NCI-H2081 (cell line): ENCODE data around the gene PDP2.
A peak's percentile ranks its signal among the peaks of the same experiment; 100 is the strongest.

Experiments
- DNase-seq, 2 experiments: peaks; one replicate each; lab custom pipeline; 2025; lab: John Stamatoyannopoulos, UW

Gene PDP2

DNA sequence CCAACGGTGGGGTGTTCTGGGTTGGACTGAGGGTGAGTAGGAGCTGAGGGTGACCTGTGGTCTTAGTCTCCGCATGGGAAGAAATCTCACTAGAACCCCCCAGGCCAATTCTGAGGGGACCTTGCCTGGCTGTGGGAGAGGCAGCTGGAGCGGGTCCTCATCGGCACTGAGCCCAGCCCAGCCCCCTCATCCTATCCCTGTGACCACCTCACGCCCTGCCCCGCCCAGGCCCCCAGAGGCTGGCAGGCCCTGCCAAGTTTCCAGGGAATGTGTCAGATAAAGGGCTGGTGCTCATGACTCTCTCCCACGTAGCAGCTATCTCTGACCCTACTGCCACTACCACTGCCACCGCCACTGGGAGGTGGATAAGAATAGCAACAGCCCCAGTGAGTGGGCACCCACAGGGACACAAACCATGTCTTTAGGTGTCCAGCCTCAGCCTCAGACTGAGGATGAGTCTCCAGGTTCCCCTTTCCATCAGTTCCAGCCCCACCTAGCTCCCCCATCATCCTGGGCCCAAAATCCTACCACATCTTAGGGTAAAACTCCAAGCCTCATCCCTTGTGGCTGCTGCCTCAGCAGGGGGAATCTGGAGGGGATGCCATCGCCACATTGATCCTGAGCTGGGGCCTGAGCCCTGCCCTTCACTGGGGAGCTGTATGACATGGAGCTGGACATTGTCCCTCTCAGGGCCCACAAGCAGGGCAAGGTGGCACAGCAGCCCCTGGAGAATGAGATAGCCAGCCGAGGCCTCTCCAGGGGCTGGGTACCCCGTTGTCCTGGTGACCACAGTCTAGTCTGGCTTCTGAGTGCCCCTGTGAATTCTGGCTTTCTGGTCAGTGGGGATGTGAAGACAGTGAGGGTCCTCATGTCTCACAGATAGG, 23.5 kb downstream of the PDP2 start:
- DNase-seq: no peak

DNA sequence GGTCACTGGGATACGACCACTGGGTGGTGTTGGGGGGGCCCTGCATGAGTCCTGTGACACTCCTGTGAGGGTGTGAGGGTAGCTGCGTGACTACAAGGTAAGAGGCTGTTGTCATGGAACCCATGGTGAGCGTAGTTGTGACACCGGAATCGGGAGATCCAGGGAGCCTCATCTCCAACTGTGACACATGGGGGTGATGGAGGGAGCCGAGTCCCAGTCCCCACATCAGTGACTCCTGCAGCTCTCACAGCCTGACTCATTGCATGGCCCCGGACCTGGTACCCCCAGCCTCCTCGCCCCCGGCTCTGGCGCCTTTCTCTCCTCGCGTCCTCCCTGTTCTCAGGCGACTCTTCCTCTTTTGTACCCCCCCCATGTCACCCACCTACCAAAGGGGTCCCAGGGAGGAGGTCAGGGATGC, 24.1 kb downstream of the PDP2 start:
- no peak for DNase-seq

DNA sequence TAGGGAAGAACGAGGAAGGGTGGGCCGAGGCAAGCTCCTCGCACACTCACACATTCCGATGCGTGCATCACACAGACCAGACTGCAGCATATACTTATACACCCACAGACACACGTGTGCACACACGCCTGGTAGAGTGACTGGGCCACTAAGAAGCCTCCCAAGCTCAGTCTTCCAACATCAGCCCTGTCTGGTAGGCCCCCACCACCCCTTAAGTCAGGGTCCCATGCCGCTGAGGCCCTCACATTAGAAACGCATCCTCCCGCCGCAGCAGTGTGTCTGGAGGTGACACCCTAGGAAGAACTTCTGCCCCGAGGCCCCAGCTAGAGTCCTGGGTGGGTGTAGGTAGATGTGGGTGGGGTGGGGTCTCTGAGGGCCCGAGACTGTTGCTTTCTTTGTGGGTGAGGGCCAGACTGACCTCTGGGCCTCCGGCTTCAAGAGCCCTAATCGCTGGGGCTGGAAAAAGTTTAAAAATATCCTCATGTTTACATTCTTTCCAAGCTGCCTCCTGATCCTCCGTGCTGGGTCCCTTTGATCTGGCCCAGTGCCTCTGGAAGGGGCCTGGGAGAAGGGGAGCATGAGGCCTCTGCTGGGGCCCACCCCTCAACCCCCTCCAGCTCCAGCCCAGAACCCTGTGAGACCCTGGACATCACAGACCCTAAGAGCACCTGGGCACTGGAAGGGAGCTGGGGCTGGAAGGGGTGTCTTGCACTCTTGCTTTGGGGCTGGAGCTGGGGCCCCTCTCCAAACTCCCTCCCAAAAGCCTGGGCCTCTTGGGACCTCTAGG, 24.7 kb downstream of the PDP2 start:
- DNase-seq: no peak

DNA sequence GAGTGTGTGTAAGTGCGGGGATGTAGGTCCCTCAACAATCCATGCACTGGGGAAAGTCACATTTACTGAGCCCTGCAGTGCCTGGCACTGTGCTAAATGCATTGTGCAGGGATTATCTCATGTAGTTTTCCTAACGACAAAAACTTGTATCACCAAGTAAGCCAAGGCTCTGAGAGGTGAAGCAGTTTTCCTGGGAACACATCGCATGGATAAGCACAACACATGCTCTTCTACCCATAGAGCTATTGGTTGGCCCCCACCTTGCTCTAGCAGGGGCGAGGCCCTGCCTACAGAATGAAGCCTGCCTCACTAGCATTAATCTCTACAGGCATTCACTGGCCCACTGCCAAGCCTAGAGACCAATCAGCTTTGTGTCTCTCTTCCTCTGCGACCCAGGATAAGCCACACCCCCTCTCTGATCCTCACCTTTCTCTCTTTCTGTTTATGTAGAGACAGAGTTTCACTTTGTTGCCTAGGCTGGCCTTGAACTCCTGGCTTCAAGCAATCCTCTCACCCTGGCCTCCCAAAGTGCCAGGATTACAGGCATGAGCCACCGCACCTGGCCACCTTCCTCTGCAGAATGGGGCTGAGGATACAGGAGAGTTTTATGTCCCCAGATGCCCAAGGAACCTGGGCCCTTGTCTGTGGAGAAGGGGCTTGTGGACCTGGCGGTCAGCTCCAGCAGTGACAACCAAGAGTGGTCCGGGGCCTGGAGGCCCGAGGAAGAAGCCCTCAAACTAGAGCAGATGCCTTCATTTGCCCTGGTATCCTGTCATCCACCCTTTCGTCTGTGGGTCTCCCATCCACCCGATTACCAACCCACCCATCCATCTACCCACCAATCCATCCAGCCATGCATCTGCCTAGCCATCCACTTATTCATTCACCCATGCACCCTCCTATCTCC, 25.6 kb downstream of the PDP2 start:
- peak in 1 of 2 experiments; percentile 7 for DNase-seq

DNA sequence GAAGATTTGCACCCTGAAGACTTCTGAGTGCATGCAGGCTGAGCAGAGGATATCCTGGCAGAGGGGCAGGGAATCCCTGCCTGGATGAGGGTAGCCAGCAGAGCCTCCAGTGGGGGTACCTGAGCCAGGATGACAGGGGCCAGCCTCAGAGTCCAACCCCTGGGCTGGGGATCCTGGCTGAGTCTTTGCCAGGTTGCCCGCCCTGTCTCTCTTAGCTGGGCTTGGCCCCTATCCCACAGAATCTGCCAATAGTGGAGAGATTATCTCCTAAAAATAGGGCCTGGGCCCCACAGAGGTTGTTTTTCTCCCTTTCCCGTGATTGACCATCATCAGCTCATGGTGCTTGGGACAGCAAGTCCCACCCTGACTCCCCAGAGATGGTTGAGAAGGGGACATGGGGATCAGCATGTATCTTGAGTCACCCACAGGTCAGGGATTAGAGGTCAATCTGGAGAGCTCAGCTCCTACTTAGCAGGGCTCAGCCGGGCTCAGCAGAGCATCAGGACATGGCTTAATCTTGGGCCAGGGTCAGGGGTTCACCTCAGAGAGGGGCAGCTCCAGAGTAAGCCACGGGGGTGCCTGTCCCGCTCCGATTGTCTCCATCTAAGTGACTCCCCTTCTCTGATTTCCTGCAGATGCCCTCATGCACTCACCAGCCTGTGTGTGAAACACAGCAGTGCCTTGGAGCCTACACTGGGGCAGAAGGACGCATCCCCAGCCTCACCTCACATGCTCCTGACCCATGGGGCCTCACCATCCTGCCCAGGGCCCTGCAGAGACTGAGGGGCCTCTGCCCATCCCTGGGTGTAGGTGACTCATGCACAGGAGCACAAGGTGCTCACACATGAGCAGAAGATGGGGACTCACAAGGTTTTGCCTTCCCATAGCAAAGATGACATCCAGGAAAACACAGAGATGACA, 26.9 kb downstream of the PDP2 start:
- DNase-seq: no peak

DNA sequence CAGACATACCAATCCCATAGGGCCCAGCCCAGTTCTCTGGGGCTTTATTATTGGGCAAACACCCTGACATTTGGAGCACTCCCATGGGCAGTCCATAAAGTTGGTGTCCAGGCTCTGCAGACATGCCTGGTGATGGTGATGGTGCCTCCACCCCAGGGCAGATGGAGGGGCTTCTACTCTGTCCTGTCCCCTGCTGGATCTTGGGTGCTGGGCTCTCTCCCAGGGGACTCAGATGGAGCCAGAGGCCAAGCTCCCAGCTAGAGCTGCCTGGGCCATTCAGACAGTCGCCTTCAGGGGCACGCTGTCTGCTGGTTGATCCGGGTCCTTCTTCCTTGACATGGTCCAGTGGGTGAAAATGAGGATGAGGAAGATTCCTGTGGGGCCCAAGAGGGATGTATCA, 27.8 kb downstream of the PDP2 start:
- no peak for DNase-seq

DNA sequence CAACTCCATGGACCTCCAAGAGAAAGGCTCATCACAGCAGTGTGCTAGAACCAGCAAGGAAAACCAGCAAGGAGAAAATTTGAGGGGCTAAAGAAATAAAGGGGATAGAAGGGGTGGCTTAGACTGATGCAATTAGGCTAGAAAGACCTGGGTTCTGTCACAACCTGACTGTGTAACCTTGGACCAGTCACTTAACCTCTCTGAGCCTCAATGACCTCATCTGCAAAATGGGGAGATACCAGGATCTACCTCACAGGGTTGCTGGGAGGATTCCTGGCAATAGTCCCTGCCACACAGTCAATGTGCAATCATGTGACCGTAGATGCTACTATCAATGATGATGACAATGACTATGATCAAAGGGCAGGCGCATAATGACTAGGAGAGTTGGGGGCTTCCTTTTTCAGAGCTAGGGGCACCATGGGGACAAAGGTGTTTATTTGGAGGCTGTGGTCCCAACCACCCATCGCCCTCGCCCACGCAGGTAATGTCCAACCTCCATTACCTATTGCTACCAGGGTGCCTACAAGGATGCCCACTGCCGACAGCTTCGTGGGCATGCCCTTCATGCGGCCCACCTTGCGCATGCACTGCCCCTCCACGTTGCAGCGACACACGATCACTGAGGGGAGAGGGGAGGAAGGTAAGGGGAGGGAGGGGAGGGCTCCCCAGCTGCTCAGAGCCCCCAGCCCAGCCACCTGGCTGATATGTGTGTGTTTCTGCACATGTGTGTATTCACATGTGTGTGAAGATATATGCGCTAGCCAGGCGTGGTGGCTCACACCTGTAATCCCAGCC, 28.6 kb downstream of the PDP2 start:
- DNase-seq: no peak

DNA sequence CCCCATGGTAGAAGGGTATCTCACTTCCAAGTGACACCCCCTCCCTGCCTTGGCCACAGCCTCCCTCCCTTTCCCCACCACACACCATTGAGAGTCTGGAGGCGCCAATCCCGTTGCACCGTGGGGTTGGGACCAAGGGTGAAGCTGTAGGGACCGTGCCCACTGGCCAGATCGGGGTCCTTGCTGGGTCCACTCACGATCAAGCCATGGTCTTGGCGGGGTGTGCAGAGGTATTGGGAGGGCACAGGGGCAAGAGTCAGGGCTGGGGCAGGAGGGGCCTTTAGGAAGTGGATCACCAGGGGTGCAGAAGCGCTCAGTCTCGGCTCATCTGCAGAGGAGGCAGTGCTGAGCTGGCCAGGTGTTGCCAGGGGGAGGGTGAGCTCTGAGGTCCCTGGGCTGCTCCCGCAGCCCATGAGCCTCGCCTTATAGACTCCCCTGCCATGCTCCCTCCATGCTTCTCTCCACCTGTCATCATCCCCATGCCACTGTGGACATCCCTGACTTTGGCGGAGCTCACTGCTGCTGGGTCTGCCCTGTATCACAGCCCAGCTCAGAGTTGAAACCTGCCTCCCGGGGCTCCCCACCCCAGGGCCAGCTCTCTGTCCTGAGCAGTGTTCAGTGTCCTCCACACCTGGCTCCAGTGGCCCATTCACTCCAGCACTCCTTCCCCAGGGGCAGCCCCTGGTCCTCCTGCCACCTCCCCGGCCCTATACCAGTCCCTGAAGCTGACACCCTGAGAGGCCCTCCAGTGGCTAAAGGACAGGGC, 30.0 kb downstream of the PDP2 start:
- DNase-seq: no peak

DNA sequence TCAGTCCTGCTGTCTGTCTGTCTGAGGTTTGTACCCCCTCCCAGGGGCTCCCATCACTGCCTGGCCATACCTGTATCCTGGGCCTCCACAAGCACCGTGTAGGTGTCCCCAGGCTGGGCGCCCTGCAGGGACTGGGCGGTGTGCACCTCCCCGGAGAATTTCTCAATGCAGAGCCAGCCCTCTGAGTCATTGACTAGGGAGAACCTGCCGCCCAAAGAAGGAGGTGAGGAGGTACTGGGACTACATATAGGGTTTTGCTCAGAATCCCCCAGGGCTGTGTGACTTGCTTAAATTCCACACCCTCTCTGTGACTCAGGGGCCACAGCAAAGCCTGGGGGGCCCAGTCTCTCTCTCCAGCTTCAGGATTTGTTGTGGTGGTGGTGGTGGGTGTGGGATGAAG, 30.8 kb downstream of the PDP2 start:
- DNase-seq: no peak

DNA sequence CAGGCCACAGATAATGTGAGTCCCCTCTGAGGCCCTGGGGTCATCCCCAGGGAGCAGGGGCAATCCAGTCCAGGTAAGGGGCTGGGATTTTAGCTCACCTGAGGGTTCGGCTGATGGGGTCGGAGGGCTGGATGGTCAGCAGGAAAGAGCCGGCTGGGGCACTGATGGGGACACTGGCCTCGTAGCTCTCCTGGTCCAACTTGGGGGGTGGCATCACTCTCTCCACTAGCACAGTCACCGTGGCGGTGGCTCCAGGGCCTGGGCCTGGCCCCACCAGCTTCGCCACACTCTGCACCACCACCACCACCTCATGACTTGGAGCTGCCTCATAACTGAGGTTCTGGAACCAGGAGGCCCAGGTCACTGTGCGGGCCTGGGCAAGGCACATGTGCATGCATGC, 31.5 kb downstream of the PDP2 start:
- no peak for DNase-seq

DNA sequence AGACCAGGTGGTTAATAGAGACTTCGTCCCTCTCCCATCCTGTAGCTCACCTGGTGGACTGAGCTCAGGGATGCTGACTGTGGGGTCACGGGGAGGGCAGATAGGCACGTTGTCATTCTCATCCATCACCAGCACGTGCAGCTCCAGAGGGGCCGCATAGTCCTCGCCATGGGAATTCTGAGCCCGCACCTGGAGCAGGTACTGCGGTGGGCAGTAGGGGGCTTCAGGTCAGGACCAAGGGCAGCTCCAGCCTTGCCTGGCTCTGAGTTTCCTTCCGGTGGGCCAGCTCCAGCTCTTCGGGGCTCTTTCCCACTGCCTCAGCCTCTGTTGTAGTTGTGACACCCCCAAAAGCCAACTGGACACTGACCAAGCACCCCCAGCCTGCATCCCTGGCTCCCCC, 32.8 kb downstream of the PDP2 start:
- DNase-seq: no peak

DNA sequence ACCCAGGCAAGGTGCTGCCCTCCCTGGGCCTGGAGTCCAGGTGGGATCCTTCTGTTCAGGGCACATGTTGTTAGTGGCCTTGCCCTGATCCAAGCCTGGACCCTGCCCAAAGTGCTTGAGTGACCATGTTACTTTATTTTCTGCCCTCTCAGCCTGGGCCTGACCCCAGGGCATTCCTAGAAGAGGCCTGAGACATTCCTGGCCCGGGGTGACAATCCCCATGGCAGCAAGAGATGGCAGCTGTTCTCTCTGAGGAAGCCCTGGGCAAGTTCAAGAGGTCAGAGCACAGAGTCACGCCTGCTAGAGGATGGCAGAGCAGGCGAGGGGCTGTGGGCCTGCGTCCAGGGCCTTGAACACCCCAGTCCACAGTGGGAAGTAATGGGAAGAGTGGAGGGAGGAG, 33.4 kb downstream of the PDP2 start:
- DNase-seq: no peak

DNA sequence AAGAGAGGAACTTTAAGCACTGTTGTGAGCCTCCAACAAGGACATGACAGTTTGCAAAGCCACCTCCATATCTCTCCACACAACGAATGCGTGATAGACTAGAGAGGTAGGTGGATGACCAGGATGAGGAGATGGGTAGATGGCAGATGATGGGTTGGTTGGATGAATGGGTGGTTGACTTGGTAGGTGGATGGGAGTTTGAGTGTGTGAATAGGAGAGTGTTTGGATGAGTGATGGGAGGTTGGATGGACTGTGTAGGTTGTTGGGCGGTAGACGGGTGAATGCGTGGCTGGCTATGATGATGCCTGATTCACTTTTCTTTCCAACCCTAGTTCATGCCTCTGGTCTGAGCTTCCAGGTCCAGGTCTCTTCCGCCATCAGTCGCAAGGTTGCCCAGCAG, 34.2 kb downstream of the PDP2 start:
- no peak for DNase-seq

DNA sequence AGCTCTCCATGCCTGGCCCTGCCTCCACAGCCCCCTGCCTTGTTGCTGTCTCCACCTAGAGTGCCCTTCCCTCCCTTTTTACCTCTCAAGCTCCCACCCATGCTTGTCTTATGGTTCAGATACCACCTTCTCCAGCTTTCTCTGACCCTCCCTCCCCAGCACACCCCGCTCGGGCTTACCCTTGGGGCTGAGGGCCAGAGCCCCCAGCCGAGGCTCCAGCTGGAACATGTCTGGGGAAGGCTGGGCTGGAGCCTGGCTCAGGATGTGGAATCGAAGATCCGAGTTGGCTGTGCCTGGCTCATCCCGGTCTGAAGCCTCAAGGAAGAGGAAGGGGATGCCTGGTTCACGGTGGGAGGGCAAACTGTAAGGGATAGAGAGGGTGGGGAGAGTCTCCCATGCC, 34.7 kb downstream of the PDP2 start:
- DNase-seq: no peak

DNA sequence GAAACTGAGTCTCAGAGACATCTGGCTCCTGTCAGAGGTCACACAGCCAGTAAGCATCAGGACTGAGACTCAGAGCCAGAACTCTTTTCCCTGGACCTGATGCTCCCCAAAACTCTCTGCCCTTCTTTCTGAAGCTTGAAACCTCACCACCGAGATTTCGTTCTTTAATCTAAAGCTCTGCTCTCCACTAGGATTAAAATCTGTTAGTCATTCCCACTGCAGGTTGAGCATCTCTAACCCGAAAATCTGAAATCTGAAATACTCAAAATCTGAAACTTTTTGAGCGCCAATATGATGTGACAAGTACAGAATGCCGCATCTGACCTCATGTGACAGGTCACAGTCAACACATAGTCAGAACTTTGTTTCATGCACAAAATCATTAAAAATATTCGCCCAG, 36.2 kb downstream of the PDP2 start:
- DNase-seq: no peak

DNA sequence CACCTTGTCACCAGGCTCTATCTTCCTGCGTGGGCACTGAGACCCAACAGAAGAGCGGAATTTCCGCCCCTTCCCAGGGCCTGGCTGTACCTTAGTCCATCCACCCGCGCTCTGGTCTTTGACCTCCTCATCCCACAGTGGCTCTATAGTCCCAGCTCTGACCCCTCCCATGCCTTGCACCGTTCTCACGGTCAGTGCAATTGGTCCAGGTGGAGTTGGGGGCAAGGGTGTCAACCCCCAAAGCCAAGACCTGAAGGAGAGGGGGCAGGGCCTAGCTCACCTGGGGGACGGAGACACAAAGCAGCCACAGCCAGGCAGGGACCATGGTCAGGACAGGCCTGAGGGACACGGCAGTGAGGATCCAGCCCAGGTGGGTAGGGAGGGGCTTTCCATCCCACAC, 37.4 kb downstream of the PDP2 start:
- no peak for DNase-seq

DNA sequence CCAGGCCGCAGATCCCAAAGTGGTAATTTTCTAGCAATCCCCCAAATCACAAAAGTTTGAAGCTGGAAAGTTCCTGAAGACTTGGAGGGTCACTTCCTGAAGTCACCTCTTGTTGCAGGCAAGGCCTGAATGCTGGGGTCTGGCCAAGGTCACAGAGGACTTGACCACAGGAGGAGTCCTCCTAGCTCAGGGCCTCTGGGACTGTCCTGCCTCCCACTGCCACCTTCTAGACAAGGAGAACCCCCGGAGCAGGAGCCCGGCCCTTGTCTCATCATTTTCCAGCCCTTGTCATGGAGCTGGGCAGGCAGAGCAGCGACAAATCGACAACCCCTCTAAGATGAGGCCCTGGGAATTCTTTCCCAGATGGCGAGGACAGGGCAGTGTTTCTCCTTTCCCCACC, 38.0 kb downstream of the PDP2 start:
- no peak for DNase-seq

DNA sequence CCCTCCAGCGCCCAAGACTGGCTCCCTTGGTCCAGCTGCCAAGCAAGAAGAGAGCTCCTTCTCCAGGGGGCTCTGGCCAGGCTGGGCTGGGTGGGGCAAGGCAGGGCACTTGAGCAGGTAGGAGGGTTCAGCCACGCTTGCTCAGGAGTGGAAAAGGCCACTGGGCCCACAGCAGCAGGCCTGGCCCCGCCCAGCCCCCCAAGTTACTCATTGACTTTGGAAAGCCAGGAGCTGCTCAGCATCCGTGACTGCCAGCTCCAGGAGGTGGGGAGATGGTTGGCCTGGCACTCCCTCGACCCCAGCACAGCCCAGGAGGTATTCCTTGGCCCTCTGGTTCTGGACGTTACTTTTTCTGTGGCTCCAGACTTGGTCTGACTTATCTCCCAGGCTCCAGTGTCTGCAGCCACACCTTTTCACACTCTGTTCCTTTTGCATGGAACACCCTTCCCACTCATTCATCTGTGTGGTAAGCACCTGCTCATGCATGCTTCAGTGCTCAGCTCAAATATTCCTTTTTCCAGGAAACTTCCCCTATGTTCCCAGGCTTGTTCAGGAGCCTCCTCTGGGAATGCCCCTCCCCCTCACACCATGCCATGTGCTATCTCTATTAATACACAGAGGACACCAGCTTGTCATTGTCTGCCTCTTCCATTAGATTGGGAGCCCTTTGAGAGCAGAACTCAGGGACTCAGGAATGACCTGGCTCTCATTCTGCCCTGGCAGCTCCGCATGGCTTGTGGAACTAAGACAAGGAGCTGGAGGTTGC, 38.7 kb downstream of the PDP2 start, which contains the start of gene CDH16:
CDH16 (minus strand) TSS at position 83 of the 766 bp plus-strand sequence. CDS start 820 bp downstream, outside the sequence.
- DNase-seq: no peak
